ENCODE data around the gene FAM114A1.
"Not testable (repeated sequence)": the region's sequence is repeated elsewhere in the genome, so short reads cannot be mapped to it uniquely, and the experiment has no call there.

Gene FAM114A1

GRCh38 chr4:38911257-38911656 lies 43.7 kb downstream of the FAM114A1 start:
- no peaks in the 10 kb centered on the region for H3K27me3 ChIP-seq (replicated peaks; ENCODE audit: control insufficient read depth, insufficient read depth, low read length)
- H3K4me3 ChIP-seq (replicated peaks; ENCODE audit: low read depth, low read length): no peak overlapping the region
- DNase-seq (ENCODE audit: extremely low read depth, insufficient read length): no peak
- no peaks in the 10 kb centered on the region for H3K36me3 ChIP-seq (ENCODE audit: control insufficient read depth, insufficient read depth, low read length)
- no peak for TF ChIP-seq CTCF (IDR thresholded peaks at IDR 0.05; ENCODE audit: insufficient read depth, low read length, poor library complexity, severe bottlenecking)

- Histone ChIP-seq H3K36me3 (ENCODE audit: control insufficient read depth, insufficient read depth, low read length) (no peaks in the 10 kb centered on the region), H3K4me3 (replicated peaks; ENCODE audit: low read depth, low read length) (no peak overlapping the region), H3K27me3 (replicated peaks; ENCODE audit: control insufficient read depth, insufficient read depth, low read length) (no peaks in the 10 kb centered on the region)
- no peak for TF ChIP-seq CTCF (IDR thresholded peaks at IDR 0.05; ENCODE audit: insufficient read depth, low read length, poor library complexity, severe bottlenecking)
- DNase-seq (ENCODE audit: extremely low read depth, insufficient read length): no peak
These were observed 47.2 kb downstream of the FAM114A1 start for GRCh38 chr4:38914854-38915253.

GRCh38 chr4:38916267-38916666 lies 48.7 kb downstream of the FAM114A1 start:
- not testable (repeated sequence) for H3K4me3 ChIP-seq (replicated peaks; ENCODE audit: low read depth, low read length); H3K27me3 ChIP-seq (replicated peaks; ENCODE audit: control insufficient read depth, insufficient read depth, low read length); DNase-seq (ENCODE audit: extremely low read depth, insufficient read length); H3K36me3 ChIP-seq (ENCODE audit: control insufficient read depth, insufficient read depth, low read length)

- TF ChIP-seq CTCF (IDR thresholded peaks at IDR 0.05; ENCODE audit: insufficient read depth, low read length, poor library complexity, severe bottlenecking): no peak
- Histone ChIP-seq H3K4me3 (replicated peaks; ENCODE audit: low read depth, low read length) (no peak overlapping the region), H3K27me3 (replicated peaks; ENCODE audit: control insufficient read depth, insufficient read depth, low read length) (no peaks in the 10 kb centered on the region), H3K36me3 (ENCODE audit: control insufficient read depth, insufficient read depth, low read length) (no peaks in the 10 kb centered on the region)
- no peak for DNase-seq (ENCODE audit: extremely low read depth, insufficient read length)
These were observed 49.9 kb downstream of the FAM114A1 start for GRCh38 chr4:38917481-38918025.

GRCh38 chr4:38919494-38919893 lies 51.9 kb downstream of the FAM114A1 start:
- Histone ChIP-seq H3K27me3 (replicated peaks; ENCODE audit: control insufficient read depth, insufficient read depth, low read length) (no peaks in the 10 kb centered on the region), H3K36me3 (ENCODE audit: control insufficient read depth, insufficient read depth, low read length) (no peaks in the 10 kb centered on the region), H3K4me3 (replicated peaks; ENCODE audit: low read depth, low read length) (no peak overlapping the region)
- no peak for TF ChIP-seq CTCF (IDR thresholded peaks at IDR 0.05; ENCODE audit: insufficient read depth, low read length, poor library complexity, severe bottlenecking)
- DNase-seq (ENCODE audit: extremely low read depth, insufficient read length): no peak

GRCh38 chr4:38920186-38920585 lies 52.6 kb downstream of the FAM114A1 start:
- TF ChIP-seq CTCF (IDR thresholded peaks at IDR 0.05; ENCODE audit: insufficient read depth, low read length, poor library complexity, severe bottlenecking): no peak
- H3K27me3 ChIP-seq (replicated peaks; ENCODE audit: control insufficient read depth, insufficient read depth, low read length): no peaks in the 10 kb centered on the region
- DNase-seq (ENCODE audit: extremely low read depth, insufficient read length): no peak
- no peak overlapping the region for H3K4me3 ChIP-seq (replicated peaks; ENCODE audit: low read depth, low read length)
- H3K36me3 ChIP-seq (ENCODE audit: control insufficient read depth, insufficient read depth, low read length): no peaks in the 10 kb centered on the region

All from GM06990 (cell line).